ENCODE data around the gene MAJIN. TPM values are rescaled to one million over a fixed set of nuclear protein-coding genes. Genes with fewer than 3 reads are reported as not detected.

The MAJIN gene
- total RNA-seq, 3 donors from 2014 or later (not counting 1 experiment from before 2014, with no cell fraction given): not detected

GRCh38 chr11:64976651-64977050 lies 4.7 kb upstream of the MAJIN start:
- Histone ChIP-seq H3K9me3 (ENCODE audit: control insufficient read depth, insufficient read depth, low read length) (no peaks in the 10 kb centered on the region), H3K4me3 (ENCODE audit: low read length) (no peak overlapping the region), H3K27me3 (ENCODE audit: control insufficient read depth, insufficient read depth, low read length) (peaks cover 5% of the 10 kb centered on the region), H3K36me3 (ENCODE audit: control insufficient read depth, insufficient read depth, low read length) (no peaks in the 10 kb centered on the region), H3K4me1 (ENCODE audit: control insufficient read depth, insufficient read depth, low read length) (peaks cover 18% of the 10 kb centered on the region), H3K27ac (ENCODE audit: low read length) (no peak overlapping the region)
- Mint-ChIP-seq H3K27ac (no peak overlapping the region), H3K4me3 (no peak overlapping the region), H3K36me3 (no peaks in the 10 kb centered on the region), H3K9me3 (no peaks in the 10 kb centered on the region), H3K27me3 (ENCODE audit: low read depth in 2 of 2) (no peaks in the 10 kb centered on the region), H3K4me1 (no peaks in the 10 kb centered on the region)
- intact Hi-C loops (cut with micrococcal nuclease): no loop called here
- TF ChIP-seq, protein P1, sequence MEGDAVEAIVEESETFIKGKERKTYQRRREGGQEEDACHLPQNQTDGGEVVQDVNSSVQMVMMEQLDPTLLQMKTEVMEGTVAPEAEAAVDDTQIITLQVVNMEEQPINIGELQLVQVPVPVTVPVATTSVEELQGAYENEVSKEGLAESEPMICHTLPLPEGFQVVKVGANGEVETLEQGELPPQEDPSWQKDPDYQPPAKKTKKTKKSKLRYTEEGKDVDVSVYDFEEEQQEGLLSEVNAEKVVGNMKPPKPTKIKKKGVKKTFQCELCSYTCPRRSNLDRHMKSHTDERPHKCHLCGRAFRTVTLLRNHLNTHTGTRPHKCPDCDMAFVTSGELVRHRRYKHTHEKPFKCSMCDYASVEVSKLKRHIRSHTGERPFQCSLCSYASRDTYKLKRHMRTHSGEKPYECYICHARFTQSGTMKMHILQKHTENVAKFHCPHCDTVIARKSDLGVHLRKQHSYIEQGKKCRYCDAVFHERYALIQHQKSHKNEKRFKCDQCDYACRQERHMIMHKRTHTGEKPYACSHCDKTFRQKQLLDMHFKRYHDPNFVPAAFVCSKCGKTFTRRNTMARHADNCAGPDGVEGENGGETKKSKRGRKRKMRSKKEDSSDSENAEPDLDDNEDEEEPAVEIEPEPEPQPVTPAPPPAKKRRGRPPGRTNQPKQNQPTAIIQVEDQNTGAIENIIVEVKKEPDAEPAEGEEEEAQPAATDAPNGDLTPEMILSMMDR (IDR thresholded peaks at IDR 0.05): no peak
- 82% methylated on average over 2 of the region's 2 CpGs for WGBS (ENCODE audit: insufficient coverage)
- ATAC-seq (no peak), DNase-seq (no peak)

- no peak overlapping the region for H3K27ac ChIP-seq (ENCODE audit: low read length)
- no peak overlapping the region for H3K4me3 Mint-ChIP-seq
- no peak overlapping the region for H3K4me3 ChIP-seq (ENCODE audit: low read length)
- TF ChIP-seq, protein P1 (IDR thresholded peaks at IDR 0.05): no peak
- peaks cover 8% of the 10 kb centered on the region in 2 donors for H3K27me3 Mint-ChIP-seq (ENCODE audit: low read depth in 2 of 2)
- H3K4me1 Mint-ChIP-seq: no peaks in the 10 kb centered on the region
- peaks cover 22% of the 10 kb centered on the region for H3K4me1 ChIP-seq (ENCODE audit: control insufficient read depth, insufficient read depth, low read length)
- no peaks in the 10 kb centered on the region for H3K36me3 Mint-ChIP-seq
- H3K9me3 Mint-ChIP-seq: no peaks in the 10 kb centered on the region
- ATAC-seq (no peak), DNase-seq (no peak)
- no peak overlapping the region for H3K27ac Mint-ChIP-seq
- 71% methylated on average over 5 of the region's 5 CpGs for WGBS (ENCODE audit: insufficient coverage)
- H3K27me3 ChIP-seq (ENCODE audit: control insufficient read depth, insufficient read depth, low read length): peaks cover 6% of the 10 kb centered on the region
- no peaks in the 10 kb centered on the region for H3K9me3 ChIP-seq (ENCODE audit: control insufficient read depth, insufficient read depth, low read length)
- intact Hi-C loops (cut with micrococcal nuclease): no loop called here
- no peaks in the 10 kb centered on the region for H3K36me3 ChIP-seq (ENCODE audit: control insufficient read depth, insufficient read depth, low read length)
Observed at GRCh38 chr11:64974124-64974523, 2.2 kb upstream of the MAJIN start.

DNA sequence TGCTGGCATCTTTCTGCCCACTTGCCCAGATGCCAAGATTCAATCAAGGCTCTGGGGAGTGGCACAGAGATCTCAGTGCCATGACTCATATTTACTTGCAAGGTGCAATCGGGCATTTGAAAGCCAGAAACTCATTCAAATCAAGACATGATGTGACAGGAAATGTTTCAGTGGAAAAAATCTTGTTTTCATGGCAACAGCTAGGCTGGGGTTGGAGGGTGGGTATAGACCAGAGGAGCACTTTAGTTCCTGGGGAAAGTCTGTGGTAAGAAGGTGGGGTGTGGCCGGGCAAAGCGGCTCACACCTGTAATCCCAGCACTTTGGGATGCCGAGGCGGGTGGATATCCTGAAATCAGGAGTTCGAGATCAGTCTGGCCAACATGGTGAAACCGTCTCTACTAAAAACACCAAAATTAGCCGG lies 1.2 kb downstream of the MAJIN start:
- no peak for ATAC-seq
- H3K9me3 ChIP-seq (ENCODE audit: control insufficient read depth, insufficient read depth, low read length): no peaks in the 10 kb centered on the region
- Mint-ChIP-seq H3K4me3 (no peak overlapping the region), H3K27me3 (ENCODE audit: low read depth in 2 of 2) (peaks cover 8 to 14% of the 10 kb centered on the region in 2 donors), H3K27ac (no peak overlapping the region), H3K9me3 (no peaks in the 10 kb centered on the region), H3K4me1 (no peaks in the 10 kb centered on the region), H3K36me3 (no peaks in the 10 kb centered on the region)
- 81% methylated on average over 8 of the region's 8 CpGs for WGBS (ENCODE audit: insufficient coverage)
- intact Hi-C loops (cut with micrococcal nuclease): no loop called here
- no peak overlapping the region for H3K27ac ChIP-seq (ENCODE audit: low read length)
- H3K4me1 ChIP-seq (ENCODE audit: control insufficient read depth, insufficient read depth, low read length): peaks cover 22% of the 10 kb centered on the region
- no peak overlapping the region for H3K4me3 ChIP-seq (ENCODE audit: low read length)
- H3K27me3 ChIP-seq (ENCODE audit: control insufficient read depth, insufficient read depth, low read length): peaks cover 6% of the 10 kb centered on the region
- H3K36me3 ChIP-seq (ENCODE audit: control insufficient read depth, insufficient read depth, low read length): no peaks in the 10 kb centered on the region
- peak in 1 of 2 donors; percentile 27 for DNase-seq
- TF ChIP-seq, protein P1 (IDR thresholded peaks at IDR 0.05): no peak

DNA sequence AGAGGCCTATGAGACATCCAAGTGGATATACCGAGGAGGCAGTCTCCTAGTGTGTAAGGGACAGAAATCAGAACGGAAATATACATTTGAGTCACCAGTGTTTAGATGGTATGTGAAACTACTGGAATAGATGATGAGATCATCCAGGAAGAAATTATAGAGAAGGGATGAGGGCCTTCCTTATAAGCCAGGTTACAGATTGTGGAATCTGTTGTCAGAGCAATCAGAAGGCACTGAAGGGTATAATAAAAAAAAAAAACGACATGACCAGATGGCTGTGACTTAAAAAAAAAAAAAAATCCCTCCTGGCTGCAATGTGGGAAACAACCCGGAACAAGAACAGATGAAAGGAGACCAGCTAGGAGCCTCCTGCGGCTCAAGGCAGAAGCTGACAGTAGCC lies 2.7 kb downstream of the MAJIN start:
- Mint-ChIP-seq H3K9me3 (no peaks in the 10 kb centered on the region), H3K4me3 (no peak overlapping the region), H3K4me1 (no peaks in the 10 kb centered on the region), H3K27me3 (ENCODE audit: low read depth in 2 of 2) (peaks cover 8 to 14% of the 10 kb centered on the region in 2 donors), H3K36me3 (no peaks in the 10 kb centered on the region), H3K27ac (no peak overlapping the region)
- Histone ChIP-seq H3K9me3 (ENCODE audit: control insufficient read depth, insufficient read depth, low read length) (no peaks in the 10 kb centered on the region), H3K4me3 (ENCODE audit: low read length) (no peak overlapping the region), H3K4me1 (ENCODE audit: control insufficient read depth, insufficient read depth, low read length) (peaks cover 14% of the 10 kb centered on the region), H3K36me3 (ENCODE audit: control insufficient read depth, insufficient read depth, low read length) (no peaks in the 10 kb centered on the region), H3K27me3 (ENCODE audit: control insufficient read depth, insufficient read depth, low read length) (peaks cover 6% of the 10 kb centered on the region), H3K27ac (ENCODE audit: low read length) (no peak overlapping the region)
- DNase-seq (no peak), ATAC-seq (no peak)
- intact Hi-C loops (cut with micrococcal nuclease): no loop called here
- TF ChIP-seq, protein P1 (IDR thresholded peaks at IDR 0.05): no peak
- 76% methylated on average over 5 of the region's 5 CpGs for WGBS (ENCODE audit: insufficient coverage)
